A549 (cell line): ENCODE results near the gene CSE1L. TPM values are rescaled to one million over a fixed set of nuclear protein-coding genes. Genes with fewer than 3 reads are reported as not detected.
"Not testable (repeated sequence)": the region's sequence is repeated elsewhere in the genome, so short reads cannot be mapped to it uniquely, and the experiment has no call there.

ENCODE experiments used
- ATAC-seq, 2 experiments: fragments of 200-7000 bp in 1 of 2; fragments of >200 bp in 1 of 2; cut with Nextera tagmentation in 1 of 2; cut with Tn5 transposase in 1 of 2; 3 replicates each; pipeline versions ENCODE4 v1.8.0 to v1.9.1; 2018 to 2020; ENCODE audit warnings: mild to moderate bottlenecking in 1 of 2, moderate library complexity in 1 of 2
- CTCF ChIA-PET: fragments of 300-600 bp; sonication (Branson Sonifier 250); formaldehyde crosslinking; extraction: SDS; loops from one replicate; lab custom pipeline; 2021; ENCODE audit warnings: antibody characterized with exemption, inconsistent platforms; lab: Yijun Ruan, JAX
- POLR2A ChIA-PET: fragments of 350-600 bp; formaldehyde crosslinking; extraction: SDS; loops from one replicate; lab custom pipeline; 2021; ENCODE audit warnings: antibody characterized with exemption, inconsistent platforms; lab: Yijun Ruan, JAX
- DNase-seq, 2 experiments: peaks; one replicate each; pipeline versions ENCODE4 v3.0.0 to v3.0.0-alpha.2; 2011 to 2016; ENCODE audit warnings: low read depth in 1 of 2, low spot score in 1 of 2
- FAIRE-seq: peaks from 2 replicates; lab custom pipeline; 2011; peaks lifted over from hg19 to GRCh38; lab: Jason Lieb, UNC
- H3K27ac ChIP-seq, 2 experiments: fragments of >200 bp; sonication (Bioruptor Twin); formaldehyde crosslinking; 3 replicates each; pipeline ENCODE4 v1.5.1; 2016 to 2017
- H3K4me1 ChIP-seq: fragments of >200 bp; sonication (Bioruptor Twin); formaldehyde crosslinking; 3 replicates; pipeline ENCODE4 v1.6.1; 2016
- H3K4me2 ChIP-seq: fragments of >200 bp; sonication (Bioruptor Twin); formaldehyde crosslinking; 3 replicates; pipeline ENCODE4 v1.6.1; 2016
- H3K4me3 ChIP-seq: fragments of >200 bp; sonication (Bioruptor Twin); formaldehyde crosslinking; 3 replicates; pipeline ENCODE4 v1.5.1; 2016
- H3K9me3 ChIP-seq: fragments of >200 bp; sonication (Bioruptor Twin); formaldehyde crosslinking; 3 replicates; pipeline ENCODE4 v1.6.1; 2016
- ATOH8 ChIP-seq: fragments of 250-450 bp; sonication (Bioruptor Pico); IDR thresholded peaks from 2 replicates; pipeline ENCODE4 v1.5.0; 2020; ENCODE audit warnings: low read depth, mild to moderate bottlenecking, moderate library complexity
- BCL3 ChIP-seq: fragments of >200 bp; sonication (Bioruptor Twin); formaldehyde crosslinking; IDR thresholded peaks from 3 replicates; pipeline ENCODE4 v1.6.1; 2016
- CHD2 ChIP-seq: fragments of 150-350 bp; IDR thresholded peaks from 2 replicates; pipeline ENCODE4 v1.6.1; 2014; ENCODE audit warnings: low read length; ENCODE audit not compliant: partially characterized antibody
- CHD4 ChIP-seq: fragments of 200-600 bp; sonication (generic); IDR thresholded peaks from 2 replicates; pipeline ENCODE4 v1.6.1; 2016; ENCODE audit warnings: antibody characterized with exemption, mild to moderate bottlenecking, borderline replicate concordance
- ESRRA ChIP-seq: fragments of 150-350 bp; IDR thresholded peaks from 2 replicates; pipeline ENCODE4 v1.6.1; 2014; ENCODE audit warnings: mild to moderate bottlenecking, low read length, borderline replicate concordance
- FOSL2 ChIP-seq, 2 experiments: fragments of 450-650 bp in 1 of 2; fragments of >200 bp in 1 of 2; sonication (Bioruptor Twin) in 1 of 2; formaldehyde crosslinking; IDR thresholded peaks; 2 replicates each; pipeline versions ENCODE4 v1.5.0 to v1.6.1; 2016 to 2020; ENCODE audit warnings: mild to moderate bottlenecking in 1 of 2, moderate library complexity in 1 of 2
- HDAC2 ChIP-seq: fragments of 200-600 bp; sonication (generic); IDR thresholded peaks from 2 replicates; pipeline ENCODE4 v1.6.1; 2016
- HMGXB4 ChIP-seq: fragments of 250-450 bp; sonication (Bioruptor Pico); IDR thresholded peaks from 2 replicates; pipeline ENCODE4 v1.5.0; 2021; ENCODE audit warnings: mild to moderate bottlenecking, moderate library complexity, borderline replicate concordance
- HOXB13 ChIP-seq: fragments of 250-450 bp; sonication (Bioruptor Pico); IDR thresholded peaks from 2 replicates; pipeline ENCODE4 v1.5.0; 2020; ENCODE audit warnings: low read depth, mild to moderate bottlenecking, moderate library complexity
- JUN ChIP-seq, 2 experiments: fragments of >200 bp; sonication (Bioruptor Twin); formaldehyde crosslinking; IDR thresholded peaks; 2 replicates in 1 of 2; 3 replicates in 1 of 2; pipeline ENCODE4 v1.6.1; 2016 to 2017
- KDM1A ChIP-seq: fragments of 200-600 bp; sonication (generic); IDR thresholded peaks from 2 replicates; pipeline ENCODE4 v1.6.1; 2016; ENCODE audit warnings: low read depth, mild to moderate bottlenecking
- PBX3 ChIP-seq: IDR thresholded peaks from 2 replicates; pipeline ENCODE4 v1.6.1; 2012
- RARB ChIP-seq: fragments of 250-450 bp; sonication (Bioruptor Pico); IDR thresholded peaks from 2 replicates; pipeline ENCODE4 v1.8.0; 2021; ENCODE audit warnings: mild to moderate bottlenecking, moderate library complexity
- SREBF2 ChIP-seq: fragments of 450-650 bp; IDR thresholded peaks from 2 replicates; pipeline ENCODE4 v1.6.1; 2014; ENCODE audit warnings: mild to moderate bottlenecking, moderate library complexity
- USF2 ChIP-seq: fragments of 450-650 bp; IDR thresholded peaks from 2 replicates; pipeline ENCODE4 v1.6.1; 2014; ENCODE audit warnings: antibody characterized with exemption
- WGBS: methylation state at CpG from one replicate; pipeline ENCODE4 v1.1.6; 2017; ENCODE audit errors: missing lambda C conversion rate; 5-methylcytosine and 5-hydroxymethylcytosine counted together
- polyA plus RNA-seq, 4 experiments: library from polyadenylated mRNA; depleted of rRNA in 3 of 4; stranded (reverse); fragments of >200 nt; fragmentation: RNase III in 1 of 4; extraction: RNeasy Plus Mini Kit Qiagen cat#74134 plus additional on column Dnase treatment in 1 of 4; gene quantifications; 2 replicates in 3 of 4; 3 replicates in 1 of 4; pipeline ENCODE4 v1.2.3, GENCODE V29; 2011 to 2017

CSE1L gene
- polyA plus RNA-seq, 2 of the 4 experiments (the other 2 are of a cell fraction), result 116 to 125 TPM

- Histone ChIP-seq H3K4me1 (no peaks in the 10 kb centered on the region), H3K4me3 (no peak overlapping the region), H3K4me2 (no peak overlapping the region), H3K9me3 (no peaks in the 10 kb centered on the region), H3K27ac (no peak overlapping the region)
- ATAC-seq (no peak), DNase-seq (no peak), FAIRE-seq (no peak)
- ChIA-PET CTCF (interaction anchor here (1.3 kb wide), 1 partner anchor 143 kb away, joined by 4 read pairs; no protein-coding TSS in a partner anchor), POLR2A (no interaction called here)
- no peak for TF ChIP-seq ATOH8 (CRISPR knock-in tag)
- TF ChIP-seq FOSL2 (IDR thresholded peaks at IDR 0.05), result no peak
- no peak for TF ChIP-seq FOSL2 (CRISPR knock-in tag; IDR thresholded peaks at IDR 0.05)
- TF ChIP-seq SREBF2, result no peak
- no peak for TF ChIP-seq BCL3
- 88% methylated on average over 2 of the region's 2 CpGs for WGBS
Measured at GRCh38 chr20:49074521-49074920, 28.4 kb downstream of the CSE1L start.

- FAIRE-seq, result no peak
- CTCF ChIA-PET, result interaction anchor here (0.7 to 1.4 kb wide), 5 partner anchors 10 to 421 kb away, joined by 3 to 5 read pairs (median 5); no protein-coding TSS in a partner anchor
- TF ChIP-seq CHD4 (no peak), HDAC2 (no peak), KDM1A (no peak), HMGXB4 (CRISPR knock-in tag) (no peak), PBX3 (no peak), ESRRA (no peak), CHD2 (no peak), RARB (no peak), JUN (IDR thresholded peaks at IDR 0.05) (no peak), HOXB13 (CRISPR knock-in tag) (no peak), USF2 (no peak)
- TF ChIP-seq, all 56 proteins: peak for 0
- POLR2A ChIA-PET, result interaction anchor here (1.0 kb wide), 1 partner anchor 10 kb away, joined by 3 read pairs; no protein-coding TSS in a partner anchor
- Histone ChIP-seq H3K4me2 (no peak overlapping the region), H3K9me3 (no peaks in the 10 kb centered on the region), H3K4me3 (no peak overlapping the region), H3K27ac (no peak overlapping the region), H3K4me1 (no peaks in the 10 kb centered on the region)
- 98% methylated on average over 3 of the region's 3 CpGs for whole genome bisulfite sequencing
- ATAC-seq (no peak), DNase-seq (no peak)
Measured at GRCh38 chr20:49078310-49078709, 32.2 kb downstream of the CSE1L start.

GRCh38 chr20:49082295-49082694, 36.2 kb downstream of the CSE1L start:
- 88% methylated on average over 12 of the region's 12 CpGs for WGBS
- H3K4me1 ChIP-seq, H3K4me3 ChIP-seq, POLR2A ChIA-PET, H3K27ac ChIP-seq, DNase-seq, FAIRE-seq, H3K4me2 ChIP-seq, H3K9me3 ChIP-seq, CTCF ChIA-PET, ATAC-seq: not testable (repeated sequence)
